NCI-H2227 (cell line): ENCODE measurements around the gene RFTN1.

Experiments used
- DNase-seq: peaks from one replicate; lab custom pipeline; 2025; ENCODE audit not compliant: unreplicated experiment; lab: John Stamatoyannopoulos, UW

The RFTN1 gene

GRCh38 chr3:16412192-16412800 is 101.2 kb downstream of the RFTN1 start:
- no peak for DNase-seq

- no peak for DNase-seq
Observed at GRCh38 chr3:16411441-16411840, 102.1 kb downstream of the RFTN1 start.

GRCh38 chr3:16410659-16411058 is 102.8 kb downstream of the RFTN1 start:
- DNase-seq: no peak

- DNase-seq: no peak
Observed at GRCh38 chr3:16409032-16409431, 104.5 kb downstream of the RFTN1 start.

- DNase-seq: no peak
Observed at GRCh38 chr3:16407366-16407765, 106.1 kb downstream of the RFTN1 start.

DNA sequence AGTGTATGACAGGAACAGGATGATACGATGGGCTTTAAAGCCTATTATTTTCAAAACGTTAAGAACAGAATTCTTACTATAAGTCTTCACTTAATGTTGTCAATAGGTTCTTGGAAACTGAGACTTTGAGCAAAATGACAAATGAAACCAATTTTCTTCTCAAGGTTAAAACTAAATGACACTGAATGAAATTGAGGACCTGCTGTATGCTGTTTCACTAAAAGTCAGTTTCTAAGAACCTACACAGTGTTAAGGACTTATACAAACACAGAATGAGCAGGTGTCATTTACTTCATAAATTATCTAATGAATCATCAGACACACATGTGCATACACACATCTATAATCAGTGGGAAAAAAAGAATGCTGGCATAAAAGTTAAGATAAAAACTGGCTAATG is 106.9 kb downstream of the RFTN1 start:
- DNase-seq: no peak

- DNase-seq: peak; percentile 22
Observed at GRCh38 chr3:16406166-16406565, 107.3 kb downstream of the RFTN1 start.

DNA sequence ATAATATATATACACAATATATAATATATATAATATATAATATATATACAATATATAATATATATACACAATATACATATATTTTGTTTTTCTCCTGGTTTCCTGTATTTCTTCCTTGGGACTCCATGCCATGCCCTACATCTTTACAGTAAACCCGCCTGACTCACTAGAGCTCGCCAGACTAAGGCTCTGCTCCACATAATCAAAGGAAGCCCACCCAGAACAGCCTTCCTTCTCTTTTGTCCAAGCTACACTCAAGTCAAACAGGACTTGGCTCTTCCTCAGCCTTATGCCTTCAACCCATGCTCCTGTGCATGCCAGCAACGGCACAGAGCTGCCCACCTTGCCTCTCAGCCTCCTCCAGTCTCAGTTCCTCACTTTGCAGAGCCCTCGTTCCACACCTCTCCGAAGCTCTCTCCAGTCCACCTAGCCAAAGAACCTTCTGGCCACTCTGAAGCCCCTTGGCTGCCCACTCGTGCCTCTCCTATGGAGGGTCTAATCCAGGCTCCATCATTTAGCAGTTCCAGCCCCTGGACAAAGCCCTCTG is 109.1 kb downstream of the RFTN1 start:
- no peak for DNase-seq

DNA sequence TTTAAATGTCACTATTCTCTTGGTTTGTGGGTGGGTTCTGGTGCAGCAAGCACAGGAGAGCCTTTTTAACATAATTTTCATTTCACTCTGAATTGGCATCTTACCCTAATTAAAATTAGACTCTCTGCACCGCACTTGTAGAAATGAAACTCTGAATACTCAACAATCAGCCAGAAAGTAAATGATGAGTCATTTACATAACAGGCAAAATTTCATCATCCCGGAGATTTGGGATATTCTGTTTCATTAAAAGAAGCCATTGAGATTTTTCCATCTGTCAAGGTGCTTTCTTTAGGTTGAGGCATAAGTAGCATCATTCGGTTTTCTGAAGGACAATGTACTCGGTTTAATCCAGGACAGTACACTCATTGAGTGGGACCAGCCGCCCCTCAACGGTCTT is 111.0 kb downstream of the RFTN1 start:
- no peak for DNase-seq

- no peak for DNase-seq
Observed at GRCh38 chr3:16401273-16401672, 112.2 kb downstream of the RFTN1 start.

DNA sequence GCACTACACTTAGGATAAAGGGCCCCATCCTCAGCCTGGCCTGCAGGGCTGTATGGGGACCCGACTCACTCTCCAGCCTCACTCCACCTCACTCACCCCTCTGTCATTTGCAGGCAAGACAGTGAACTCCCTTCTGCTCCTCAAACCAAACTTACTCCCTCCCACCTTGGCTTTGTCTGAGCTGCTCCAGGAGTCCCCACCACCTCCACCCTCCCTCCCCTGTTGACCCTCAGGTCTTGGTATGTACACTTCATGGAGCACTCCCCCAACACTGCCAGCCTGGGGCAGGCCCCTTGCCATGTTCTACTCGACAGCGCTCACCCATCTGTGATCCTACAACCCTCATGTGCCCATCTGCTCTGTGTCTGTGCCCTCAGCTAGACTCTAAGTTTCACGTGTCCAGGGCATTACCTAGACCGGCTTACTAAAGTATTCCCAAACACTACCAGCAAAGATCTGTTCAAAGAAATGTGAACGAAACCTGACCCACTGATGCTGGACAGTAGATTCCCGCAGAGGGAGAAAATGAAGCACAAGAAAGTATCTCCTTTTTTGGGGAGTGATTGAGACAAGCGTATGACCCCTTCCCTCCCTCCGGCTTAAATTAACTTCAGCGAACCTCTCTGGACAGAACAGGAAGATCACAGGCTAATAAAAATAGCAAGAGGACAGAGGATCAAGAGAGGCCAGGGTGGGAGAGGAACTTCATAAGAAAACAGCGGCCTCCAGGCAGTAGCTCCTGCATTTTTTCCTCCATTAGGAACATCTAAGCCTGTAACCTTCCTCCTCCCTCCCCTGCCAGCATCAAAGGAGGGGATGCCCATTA is 113.2 kb downstream of the RFTN1 start:
- DNase-seq: no peak

GRCh38 chr3:16399473-16399872 is 114.0 kb downstream of the RFTN1 start:
- peak; percentile 25 for DNase-seq

DNA sequence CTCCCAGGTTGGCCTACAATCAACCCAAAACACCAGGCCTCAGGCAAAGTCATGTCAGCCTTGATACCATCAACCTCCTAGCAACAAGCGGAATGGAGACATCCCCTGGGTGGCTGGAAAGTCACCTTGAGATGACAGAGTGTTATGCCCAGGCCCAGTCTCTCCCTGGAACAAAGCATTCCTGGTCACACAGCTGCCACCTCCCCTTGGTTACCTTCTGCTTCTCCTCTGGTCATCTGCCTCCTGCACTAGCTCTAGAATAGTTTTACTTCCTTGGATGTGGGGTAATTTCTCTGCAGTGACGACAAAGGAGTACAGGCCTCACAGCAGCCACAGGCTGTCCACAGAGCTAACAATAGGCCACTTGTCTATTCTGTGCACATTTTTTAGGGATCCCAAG is 114.9 kb downstream of the RFTN1 start:
- DNase-seq: no peak

GRCh38 chr3:16396202-16396601 is 117.3 kb downstream of the RFTN1 start:
- DNase-seq: no peak

DNA sequence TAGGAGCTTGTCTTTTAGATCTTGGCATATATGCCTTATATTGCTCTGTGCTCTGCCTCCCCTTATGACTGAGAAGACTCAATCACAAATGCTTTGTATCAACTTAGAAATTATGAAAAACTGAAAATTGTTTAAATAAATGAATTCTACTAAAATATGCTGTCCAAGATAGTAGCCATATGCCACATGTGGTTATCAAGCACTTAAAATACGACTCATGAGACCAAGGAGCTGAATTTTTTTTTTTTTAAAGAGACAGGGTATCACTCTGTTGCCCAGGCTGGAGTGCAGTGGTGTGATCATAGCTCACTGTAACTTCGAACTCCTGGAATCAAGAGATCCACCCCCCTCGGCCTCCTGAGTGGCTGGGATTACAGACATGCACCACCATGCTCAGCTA is 118.3 kb downstream of the RFTN1 start:
- no peak for DNase-seq

- DNase-seq: no peak
Observed at GRCh38 chr3:16394639-16395038, 118.9 kb downstream of the RFTN1 start.

DNA sequence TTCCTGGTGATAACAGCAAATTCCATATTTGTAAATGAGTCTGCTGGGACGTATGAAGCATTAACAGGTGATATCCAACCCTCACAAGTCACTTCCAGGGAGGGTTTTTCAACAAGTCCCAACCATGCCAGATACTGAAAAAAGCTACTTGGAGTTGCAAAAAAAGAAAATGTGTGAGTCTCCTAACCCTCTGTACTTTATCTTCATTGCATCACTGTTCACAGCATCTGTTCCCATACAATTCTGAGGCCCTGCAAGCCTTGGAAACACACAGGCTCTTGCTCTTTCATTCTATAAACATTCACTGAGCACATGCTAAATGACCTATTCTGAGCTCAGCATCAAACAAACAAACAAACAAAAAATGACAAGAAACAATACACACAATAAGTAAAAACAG is 120.8 kb downstream of the RFTN1 start:
- DNase-seq: no peak

GRCh38 chr3:16392065-16392464 is 121.4 kb downstream of the RFTN1 start:
- no peak for DNase-seq

GRCh38 chr3:16390581-16390980 is 122.9 kb downstream of the RFTN1 start:
- DNase-seq: no peak

DNA sequence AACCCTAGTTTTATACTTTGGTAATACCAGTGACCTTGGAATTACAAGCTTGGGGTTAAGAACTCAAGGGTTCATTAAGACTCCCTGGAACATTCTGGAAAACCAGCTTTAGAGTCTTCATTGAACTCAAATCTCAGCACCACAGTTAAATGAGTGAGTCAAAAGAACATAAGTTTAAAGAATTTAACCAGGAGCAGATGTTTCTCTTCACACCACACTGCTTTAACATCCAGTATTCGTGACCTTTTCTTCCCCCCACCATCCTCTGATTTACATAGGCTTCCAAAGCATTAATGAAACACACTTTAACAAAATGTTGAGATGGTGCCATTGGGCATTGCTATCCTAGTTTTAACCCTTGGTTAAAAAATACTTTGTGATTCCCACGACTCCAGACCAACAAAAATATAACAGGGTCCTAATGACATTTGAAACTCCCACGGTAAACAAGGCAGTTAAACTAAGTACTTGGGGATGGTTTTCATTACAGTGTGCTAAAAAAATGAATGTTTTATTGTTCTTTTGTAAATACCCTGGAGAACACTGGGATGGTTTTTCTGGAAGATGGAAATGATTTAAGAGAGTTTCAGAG is 124.6 kb downstream of the RFTN1 start:
- no peak for DNase-seq

GRCh38 chr3:16386561-16386960 is 126.9 kb downstream of the RFTN1 start:
- no peak for DNase-seq

- no peak for DNase-seq
Observed at GRCh38 chr3:16385151-16385550, 128.3 kb downstream of the RFTN1 start.
